HG03575 (cell line): ENCODE measurements around the gene MID1.

Experiments used
- ATAC-seq: cut with Tn5 transposase; IDR thresholded peaks from one replicate; pipeline ENCODE4 v1.9.1; 2021; ENCODE audit not compliant: unreplicated experiment, insufficient number of reproducible peaks, low FRiP score; ENCODE audit errors: extremely low read depth

Gene MID1

GRCh38 chrX:10474913-10475568 lies 145.3 kb downstream of the MID1 start:
- ATAC-seq = no peak

DNA sequence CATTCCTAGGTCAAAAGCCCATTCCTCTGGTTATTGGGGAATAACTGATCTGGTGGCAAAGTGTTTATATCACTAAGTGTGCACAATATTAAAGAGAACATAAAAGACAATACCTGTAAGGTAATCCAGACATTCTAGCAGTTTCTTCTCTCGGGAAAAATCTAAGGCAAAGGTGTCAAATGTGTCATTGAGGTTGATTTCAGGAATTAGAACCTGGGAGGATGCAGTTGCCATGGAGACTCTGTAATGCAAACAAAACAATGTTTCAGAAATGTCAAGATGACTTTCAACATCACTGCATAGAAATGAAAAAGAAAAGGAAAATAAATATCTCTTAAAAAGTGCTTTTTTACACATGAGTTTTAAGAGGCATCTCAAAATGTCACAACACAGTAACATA lies 145.9 kb downstream of the MID1 start:
- ATAC-seq = no peak

DNA sequence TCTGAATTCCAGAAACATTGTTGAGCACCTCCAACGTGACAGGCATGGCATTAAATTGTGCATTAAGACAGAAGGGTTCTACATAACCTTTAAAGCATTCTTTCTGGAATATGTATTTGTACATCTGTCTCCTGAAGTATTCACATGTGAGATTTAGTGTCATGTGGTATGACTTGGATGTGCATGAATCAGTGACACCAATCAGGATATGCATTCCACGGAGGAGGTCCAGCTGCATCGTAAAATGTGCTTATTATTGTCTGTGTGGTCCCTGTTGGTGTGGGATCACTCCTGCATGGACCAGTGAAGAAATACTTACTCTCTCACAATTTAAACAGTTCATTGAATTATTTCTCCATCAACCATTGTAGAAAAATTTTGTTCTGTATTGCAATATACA lies 149.0 kb downstream of the MID1 start:
- ATAC-seq = no peak

DNA sequence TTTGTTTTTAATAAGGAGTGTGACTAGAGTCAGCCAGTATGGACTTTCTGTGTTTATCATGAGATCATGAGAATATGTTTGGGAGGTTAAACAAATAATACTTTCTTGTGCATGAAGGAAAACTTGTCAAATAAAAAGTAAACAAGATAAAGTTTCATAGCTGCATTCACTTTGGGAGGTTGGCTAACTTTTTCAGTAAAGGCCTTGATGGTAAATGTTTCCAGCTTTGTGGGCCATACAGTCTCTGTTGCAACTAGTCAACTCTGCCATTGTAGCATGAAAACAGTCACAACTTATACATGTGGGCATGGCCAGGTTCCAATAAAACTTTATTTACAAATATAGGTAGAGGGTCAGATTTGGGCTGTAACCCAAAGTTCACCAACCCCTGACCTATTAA lies 150.4 kb downstream of the MID1 start:
- ATAC-seq = no peak

GRCh38 chrX:10467793-10468192 lies 152.6 kb downstream of the MID1 start:
- no peak for ATAC-seq

DNA sequence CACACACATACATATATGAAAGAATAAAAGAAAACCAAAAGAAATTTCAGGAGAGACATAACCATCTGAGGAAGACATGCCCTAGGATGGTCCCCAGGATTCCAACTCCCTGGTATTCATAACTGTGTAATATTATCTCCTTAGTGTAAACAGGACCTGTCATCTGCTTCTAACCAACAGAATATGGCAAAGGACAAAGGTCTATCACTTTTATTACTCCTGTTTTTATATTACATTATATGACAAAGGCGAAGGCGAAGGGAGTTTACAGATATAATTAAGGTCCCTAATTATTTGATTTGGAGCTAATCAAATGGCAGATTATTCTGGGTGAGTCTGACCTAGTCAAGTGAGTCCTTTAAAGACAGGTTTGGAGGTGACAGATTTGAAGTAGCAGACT lies 155.1 kb downstream of the MID1 start:
- ATAC-seq = no peak

DNA sequence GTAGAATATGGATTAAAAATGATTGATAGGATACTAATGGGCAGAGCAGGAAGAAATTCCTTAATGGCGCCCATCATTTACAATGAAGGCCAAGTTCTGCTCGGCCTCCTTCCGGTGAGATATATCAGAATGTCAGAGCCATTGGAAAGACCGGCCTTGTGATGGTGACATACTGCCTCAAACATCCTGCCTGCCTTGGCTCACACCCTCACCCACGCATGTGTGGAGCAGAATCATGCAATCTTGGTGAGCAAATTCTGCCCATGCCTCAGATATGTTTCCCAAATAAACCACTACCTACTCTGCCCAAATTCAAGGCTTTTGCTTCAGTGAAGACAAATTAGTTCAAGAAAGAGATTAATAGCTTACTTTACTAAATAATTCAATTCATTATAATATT lies 163.3 kb downstream of the MID1 start:
- ATAC-seq = no peak

DNA sequence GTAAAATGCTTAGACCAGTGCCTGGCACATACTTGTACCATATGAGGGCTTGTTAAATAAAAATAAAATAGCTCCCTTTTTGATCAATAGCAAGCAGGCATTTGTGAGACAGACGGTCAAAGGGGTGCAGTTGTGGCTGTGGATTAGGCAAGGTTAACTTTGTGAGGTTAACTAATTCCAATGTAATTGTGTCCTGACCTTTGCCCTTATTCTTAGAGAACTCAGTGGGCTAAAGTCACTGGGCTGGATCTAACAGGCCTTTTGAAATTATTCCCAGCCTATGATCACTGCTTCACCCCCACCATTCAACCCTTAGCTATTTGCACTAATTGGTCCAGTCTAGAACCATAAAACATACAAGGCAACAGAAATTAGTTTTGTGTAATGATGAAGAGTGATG lies 166.4 kb downstream of the MID1 start:
- no peak for ATAC-seq

DNA sequence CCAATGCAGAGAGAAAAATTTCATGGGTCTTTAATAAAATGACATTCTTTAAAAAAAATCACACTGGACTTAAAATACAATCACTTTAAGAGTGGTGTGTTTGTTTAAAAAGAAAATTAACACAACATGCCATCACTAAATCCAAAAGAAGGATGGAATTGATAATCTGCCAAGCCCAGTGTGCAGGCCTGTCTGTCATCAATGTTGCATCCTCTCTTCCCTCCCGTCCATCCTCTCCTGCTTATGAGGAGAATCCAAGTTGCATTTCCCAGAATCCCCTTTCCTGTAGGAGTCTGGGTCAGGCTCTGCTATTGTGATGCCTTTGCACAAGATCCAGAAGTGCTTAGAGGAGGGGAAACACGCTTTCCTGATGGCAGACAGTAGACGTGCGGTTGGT lies 169.4 kb downstream of the MID1 start:
- no peak for ATAC-seq

- no peak for ATAC-seq
These were observed 170.0 kb downstream of the MID1 start for GRCh38 chrX:10450229-10450958.

DNA sequence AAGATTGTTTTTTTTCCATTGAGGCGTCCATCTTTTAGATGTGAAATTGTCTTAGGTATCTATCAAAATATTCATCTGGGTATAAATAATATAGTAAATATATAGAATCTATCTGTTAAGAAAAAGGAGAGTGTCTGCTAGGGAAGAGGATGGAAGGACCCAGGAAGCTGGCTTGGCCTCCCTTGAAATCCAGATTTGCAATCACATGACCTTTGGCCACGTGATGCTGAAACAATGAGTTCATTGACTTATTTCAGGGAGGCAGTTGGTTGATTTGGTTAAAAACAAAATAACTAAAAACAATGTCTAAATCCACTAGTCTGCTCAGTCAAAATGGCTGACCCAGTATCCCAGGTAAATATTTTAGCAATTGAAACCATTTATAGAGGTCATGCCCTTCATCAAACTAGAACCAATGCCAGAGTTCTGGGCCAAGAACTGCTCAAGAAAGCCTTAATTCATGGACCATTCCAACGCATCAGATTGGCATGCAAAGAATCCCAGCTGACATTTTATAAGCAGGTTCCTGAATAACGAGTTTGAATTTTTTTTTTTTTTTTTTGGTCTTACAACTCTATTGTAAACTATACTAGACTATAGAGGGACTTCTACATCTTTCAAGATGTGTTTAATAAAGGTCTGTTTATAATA lies 172.7 kb downstream of the MID1 start:
- no peak for ATAC-seq

- no peak for ATAC-seq
These were observed 176.2 kb downstream of the MID1 start for GRCh38 chrX:10444204-10444603.

GRCh38 chrX:10441464-10441863 lies 178.9 kb downstream of the MID1 start:
- no peak for ATAC-seq

- ATAC-seq = no peak
These were observed 187.0 kb downstream of the MID1 start for GRCh38 chrX:10433296-10433965.

- ATAC-seq = no peak
These were observed 190.5 kb downstream of the MID1 start for GRCh38 chrX:10429908-10430307.

GRCh38 chrX:10427249-10427648 lies 193.1 kb downstream of the MID1 start:
- ATAC-seq = no peak

- ATAC-seq = no peak
These were observed 196.7 kb downstream of the MID1 start for GRCh38 chrX:10423716-10424115.

- ATAC-seq = no peak
These were observed 200.3 kb downstream of the MID1 start for GRCh38 chrX:10420134-10420533.

- no peak for ATAC-seq
These were observed 204.0 kb downstream of the MID1 start for GRCh38 chrX:10416424-10416823.
